ENCODE measurements around the gene RNF181. TPM values are rescaled to one million over a fixed set of nuclear protein-coding genes. Genes with fewer than 3 reads are reported as not detected.
A peak's percentile ranks its signal among the peaks of the same experiment; 100 is the strongest.
"Not testable (repeated sequence)": the region's sequence is repeated elsewhere in the genome, so short reads cannot be mapped to it uniquely, and the experiment has no call there.

RNF181 gene
- total RNA-seq, 1 donor from 2014 or later: 155 TPM

DNA sequence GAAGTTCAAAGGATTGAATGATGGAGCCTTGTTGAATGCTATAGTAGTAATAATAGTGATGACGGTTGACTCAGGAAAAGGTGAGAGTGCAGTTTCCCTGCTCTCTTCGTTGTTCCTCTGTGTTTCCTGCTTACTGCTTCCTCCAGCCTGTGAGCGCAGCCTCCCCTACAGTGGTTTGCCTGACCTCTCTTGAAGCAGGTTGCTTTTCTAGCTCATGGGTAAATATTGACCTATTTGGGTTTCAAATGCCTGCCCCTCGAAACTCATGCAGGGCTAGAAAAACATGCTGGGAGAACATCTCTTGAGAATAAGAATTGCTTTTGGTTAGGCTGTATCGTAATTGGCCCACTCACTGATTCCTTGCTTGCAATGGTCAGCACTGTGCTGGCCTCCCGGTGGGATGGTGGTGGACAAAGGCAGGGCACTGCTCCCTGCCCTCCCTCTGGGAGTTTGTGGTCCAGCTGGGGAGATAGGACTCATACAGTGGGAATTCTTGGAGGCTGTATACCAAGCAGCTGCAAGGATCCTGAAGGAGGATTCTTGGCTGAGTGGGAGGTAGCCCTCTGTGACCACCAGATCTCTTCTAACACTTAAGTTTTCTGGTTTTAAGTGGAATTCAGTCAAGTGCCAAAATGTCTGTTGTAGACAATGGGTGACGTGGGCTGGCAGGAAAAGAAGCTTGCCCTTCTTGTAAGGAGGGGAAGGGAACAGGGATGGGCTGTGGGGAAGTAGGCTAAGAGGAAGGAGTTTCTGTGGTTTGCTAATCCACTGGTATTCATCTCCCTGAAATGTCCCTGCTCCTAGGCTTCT is 5.4 kb upstream of the RNF181 start:
- peak overlapping the region; percentile 100 for H3K27ac Mint-ChIP-seq (ENCODE audit: unreplicated experiment)

DNA sequence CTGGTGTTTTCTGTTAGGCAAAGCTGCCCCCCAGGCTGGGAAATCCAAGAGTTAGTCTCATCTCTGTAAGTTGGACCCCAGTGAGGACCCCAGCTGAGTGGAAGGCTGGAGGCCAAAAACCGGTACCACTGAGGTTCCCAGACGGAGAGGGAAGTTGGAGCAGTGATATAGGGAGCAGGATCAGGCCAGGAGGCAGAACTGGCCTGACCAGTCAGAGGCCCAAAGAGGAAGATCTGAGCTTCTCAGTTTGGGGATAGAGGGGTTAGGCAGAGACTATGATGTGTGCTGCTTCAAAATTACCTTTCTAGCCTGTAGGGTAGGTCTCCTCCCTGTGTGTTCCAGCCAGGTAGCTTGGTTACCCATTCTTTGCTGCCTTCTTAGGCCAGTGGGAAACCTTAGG is 4.6 kb upstream of the RNF181 start:
- H3K4me3 Mint-ChIP-seq (ENCODE audit: unreplicated experiment): peak overlapping the region; percentile 56
- H3K27me3 Mint-ChIP-seq (ENCODE audit: unreplicated experiment): peaks cover 23% of the 10 kb centered on the region
- peaks cover 42% of the 10 kb centered on the region for H3K36me3 Mint-ChIP-seq (ENCODE audit: low read depth, unreplicated experiment)
- DNase-seq (ENCODE audit: low spot score): no peak
- TF ChIP-seq, protein P1, sequence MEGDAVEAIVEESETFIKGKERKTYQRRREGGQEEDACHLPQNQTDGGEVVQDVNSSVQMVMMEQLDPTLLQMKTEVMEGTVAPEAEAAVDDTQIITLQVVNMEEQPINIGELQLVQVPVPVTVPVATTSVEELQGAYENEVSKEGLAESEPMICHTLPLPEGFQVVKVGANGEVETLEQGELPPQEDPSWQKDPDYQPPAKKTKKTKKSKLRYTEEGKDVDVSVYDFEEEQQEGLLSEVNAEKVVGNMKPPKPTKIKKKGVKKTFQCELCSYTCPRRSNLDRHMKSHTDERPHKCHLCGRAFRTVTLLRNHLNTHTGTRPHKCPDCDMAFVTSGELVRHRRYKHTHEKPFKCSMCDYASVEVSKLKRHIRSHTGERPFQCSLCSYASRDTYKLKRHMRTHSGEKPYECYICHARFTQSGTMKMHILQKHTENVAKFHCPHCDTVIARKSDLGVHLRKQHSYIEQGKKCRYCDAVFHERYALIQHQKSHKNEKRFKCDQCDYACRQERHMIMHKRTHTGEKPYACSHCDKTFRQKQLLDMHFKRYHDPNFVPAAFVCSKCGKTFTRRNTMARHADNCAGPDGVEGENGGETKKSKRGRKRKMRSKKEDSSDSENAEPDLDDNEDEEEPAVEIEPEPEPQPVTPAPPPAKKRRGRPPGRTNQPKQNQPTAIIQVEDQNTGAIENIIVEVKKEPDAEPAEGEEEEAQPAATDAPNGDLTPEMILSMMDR (IDR thresholded peaks at IDR 0.05; ENCODE audit: unreplicated experiment): no peak
- H3K27ac Mint-ChIP-seq (ENCODE audit: unreplicated experiment): peak overlapping the region; percentile 100
- no peaks in the 10 kb centered on the region for H3K9me3 Mint-ChIP-seq (ENCODE audit: unreplicated experiment)
- H3K4me1 Mint-ChIP-seq (ENCODE audit: unreplicated experiment): peaks cover 84% of the 10 kb centered on the region

More for the DNA sequence above, 5.4 kb upstream of the RNF181 start:
- DNase-seq (ENCODE audit: low spot score): peak; percentile 35
- Mint-ChIP-seq H3K4me3 (ENCODE audit: unreplicated experiment) (peak overlapping the region; percentile 89), H3K36me3 (ENCODE audit: low read depth, unreplicated experiment) (peaks cover 39% of the 10 kb centered on the region), H3K4me1 (ENCODE audit: unreplicated experiment) (peaks cover 84% of the 10 kb centered on the region), H3K27me3 (ENCODE audit: unreplicated experiment) (peaks cover 20% of the 10 kb centered on the region), H3K9me3 (ENCODE audit: unreplicated experiment) (no peaks in the 10 kb centered on the region)
- TF ChIP-seq, protein P1 (IDR thresholded peaks at IDR 0.05; ENCODE audit: unreplicated experiment): no peak

DNA sequence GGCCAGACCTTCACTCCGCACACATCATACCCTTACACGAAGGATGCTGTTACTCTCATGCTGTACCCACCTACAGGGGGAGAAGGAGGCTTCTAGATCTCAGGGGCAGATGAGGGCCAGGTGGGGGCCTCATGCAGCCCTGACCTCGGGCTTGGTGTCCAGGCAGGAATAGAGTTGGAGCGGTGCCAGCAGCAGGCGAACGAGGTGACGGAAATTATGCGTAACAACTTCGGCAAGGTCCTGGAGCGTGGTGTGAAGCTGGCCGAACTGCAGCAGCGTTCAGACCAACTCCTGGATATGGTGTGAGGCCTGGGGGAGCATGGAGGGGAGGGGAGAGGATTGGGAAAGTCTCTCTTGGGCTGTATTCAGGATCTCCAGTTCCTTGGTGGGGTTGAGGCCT is 4.0 kb upstream of the RNF181 start:
- Mint-ChIP-seq H3K4me1 (ENCODE audit: unreplicated experiment) (peaks cover 85% of the 10 kb centered on the region), H3K4me3 (ENCODE audit: unreplicated experiment) (peak overlapping the region; percentile 67), H3K27me3 (ENCODE audit: unreplicated experiment) (peaks cover 23% of the 10 kb centered on the region), H3K9me3 (ENCODE audit: unreplicated experiment) (no peaks in the 10 kb centered on the region), H3K27ac (ENCODE audit: unreplicated experiment) (peak overlapping the region; percentile 100), H3K36me3 (ENCODE audit: low read depth, unreplicated experiment) (peaks cover 47% of the 10 kb centered on the region)
- no peak for DNase-seq (ENCODE audit: low spot score)
- TF ChIP-seq, protein P1 (IDR thresholded peaks at IDR 0.05; ENCODE audit: unreplicated experiment): no peak

DNA sequence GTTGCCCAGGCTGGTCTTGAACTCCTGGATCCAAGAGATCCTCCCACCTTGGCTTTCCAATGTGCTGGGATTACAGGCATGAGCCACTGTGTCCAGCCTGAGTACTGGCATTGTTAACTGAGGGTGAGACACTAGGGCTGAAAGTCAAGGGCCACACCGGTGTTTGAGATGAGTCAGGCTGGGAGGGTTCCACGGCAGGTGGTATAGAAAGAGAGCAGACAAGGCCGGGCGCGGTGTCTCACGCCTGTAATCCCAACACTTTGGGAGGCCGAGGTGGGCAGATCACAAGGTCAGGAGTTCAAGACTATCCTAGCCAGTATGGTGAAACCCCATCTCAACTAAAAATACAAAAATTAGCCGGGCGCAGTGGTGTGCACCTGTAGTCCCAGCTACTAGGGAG is 3.2 kb upstream of the RNF181 start:
- Mint-ChIP-seq H3K4me1 (ENCODE audit: unreplicated experiment) (peaks cover 88% of the 10 kb centered on the region), H3K27ac (ENCODE audit: unreplicated experiment) (peak overlapping the region; percentile 81), H3K36me3 (ENCODE audit: low read depth, unreplicated experiment) (peaks cover 47% of the 10 kb centered on the region), H3K27me3 (ENCODE audit: unreplicated experiment) (peaks cover 28% of the 10 kb centered on the region)
- DNase-seq (ENCODE audit: low spot score); H3K4me3 Mint-ChIP-seq (ENCODE audit: unreplicated experiment); H3K9me3 Mint-ChIP-seq (ENCODE audit: unreplicated experiment): not testable (repeated sequence)

DNA sequence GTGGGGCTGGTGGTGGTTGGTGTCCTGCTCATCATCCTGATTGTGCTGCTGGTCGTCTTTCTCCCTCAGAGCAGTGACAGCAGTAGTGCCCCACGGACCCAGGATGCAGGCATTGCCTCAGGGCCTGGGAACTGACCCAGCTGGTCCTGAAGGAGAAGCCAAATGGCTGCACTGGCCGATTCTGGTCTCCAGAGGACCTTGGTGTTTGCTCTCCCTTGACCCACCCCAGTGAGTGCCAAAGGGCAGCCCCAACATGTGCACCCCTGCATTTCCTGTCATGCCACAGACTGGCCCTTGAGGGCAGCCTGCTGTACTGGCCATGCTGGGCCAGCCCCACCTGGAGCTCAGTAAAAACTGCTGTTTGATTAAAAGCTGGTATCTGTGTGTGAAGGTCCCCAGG is 2.5 kb upstream of the RNF181 start:
- H3K9me3 Mint-ChIP-seq (ENCODE audit: unreplicated experiment): no peaks in the 10 kb centered on the region
- peaks cover 47% of the 10 kb centered on the region for H3K36me3 Mint-ChIP-seq (ENCODE audit: low read depth, unreplicated experiment)
- TF ChIP-seq, protein P1 (IDR thresholded peaks at IDR 0.05; ENCODE audit: unreplicated experiment): no peak
- H3K27me3 Mint-ChIP-seq (ENCODE audit: unreplicated experiment): peaks cover 25% of the 10 kb centered on the region
- peaks cover 81% of the 10 kb centered on the region for H3K4me1 Mint-ChIP-seq (ENCODE audit: unreplicated experiment)
- no peak overlapping the region for H3K27ac Mint-ChIP-seq (ENCODE audit: unreplicated experiment)
- DNase-seq (ENCODE audit: low spot score): no peak
- peak overlapping the region; percentile 51 for H3K4me3 Mint-ChIP-seq (ENCODE audit: unreplicated experiment)
